Spleen (tissue), 7 donors: ENCODE measurements around the gene OR2Z1.

Source experiments
- CTCF ChIP-seq, 11 experiments: fragments of 200-600 bp in 7 of 11; fragments of 450-650 bp in 4 of 11; sonication (generic) in 4 of 11; IDR thresholded peaks in 8 of 11; conservative IDR thresholded peaks in 3 of 11; 1 replicate in 7 of 11; 2 replicates in 4 of 11; pipeline versions ENCODE4 v1.4.0 to v1.8.0; 2016 to 2021; ENCODE audit warnings: antibody characterized with exemption in 11 of 11, inconsistent platforms in 4 of 11, mild to moderate bottlenecking in 1 of 11
- POLR2A ChIP-seq, 3 donors: fragments of 450-650 bp; IDR thresholded peaks; one replicate each; pipeline ENCODE4 v1.5.1; 2017; ENCODE audit warnings: antibody characterized with exemption in 3 of 3, mild to moderate bottlenecking in 1 of 3
- donor health status: DM: no; HTN: no; CAD: no; lungs with moderate emphysema.
- donor health status: DM: no; HTN: no; CAD: no.
- donor health status: DM: no; HTN: no; CAD: no.

- TF ChIP-seq CTCF (IDR thresholded peaks at IDR 0.05 in 8 of 11, conservative IDR thresholded peaks at IDR 0.05 in 3 of 11) = no peak
- TF ChIP-seq POLR2A (IDR thresholded peaks at IDR 0.05) = no peak
Measured at GRCh38 chr19:8698433-8699063, 22.9 kb upstream of the OR2Z1 start, which contains the start of gene ACTL9.
